ENCODE data around the gene RNF149.
"Not testable (repeated sequence)": the region's sequence is repeated elsewhere in the genome, so short reads cannot be mapped to it uniquely, and the experiment has no call there.

RNF149 gene

DNA sequence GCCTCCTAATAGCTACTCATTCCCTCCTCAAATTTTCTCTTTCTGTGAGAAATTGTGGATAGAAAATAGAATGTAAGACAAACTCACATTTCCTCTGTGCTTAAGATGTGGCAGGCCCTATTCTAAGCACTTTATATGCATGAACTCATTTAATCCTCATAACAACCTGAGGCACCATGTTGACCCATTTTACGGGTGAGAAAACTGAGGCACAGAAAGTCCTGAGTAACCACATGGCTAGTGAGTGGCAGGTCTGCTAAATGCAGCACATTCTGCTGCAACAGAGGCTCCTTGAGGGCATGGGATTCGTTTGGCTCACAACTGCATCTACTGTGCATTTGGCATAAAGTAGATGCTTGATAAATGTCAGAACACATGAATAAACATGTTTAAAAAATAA, 22.7 kb upstream of the RNF149 start:
- DNase-seq, result no peak

DNA sequence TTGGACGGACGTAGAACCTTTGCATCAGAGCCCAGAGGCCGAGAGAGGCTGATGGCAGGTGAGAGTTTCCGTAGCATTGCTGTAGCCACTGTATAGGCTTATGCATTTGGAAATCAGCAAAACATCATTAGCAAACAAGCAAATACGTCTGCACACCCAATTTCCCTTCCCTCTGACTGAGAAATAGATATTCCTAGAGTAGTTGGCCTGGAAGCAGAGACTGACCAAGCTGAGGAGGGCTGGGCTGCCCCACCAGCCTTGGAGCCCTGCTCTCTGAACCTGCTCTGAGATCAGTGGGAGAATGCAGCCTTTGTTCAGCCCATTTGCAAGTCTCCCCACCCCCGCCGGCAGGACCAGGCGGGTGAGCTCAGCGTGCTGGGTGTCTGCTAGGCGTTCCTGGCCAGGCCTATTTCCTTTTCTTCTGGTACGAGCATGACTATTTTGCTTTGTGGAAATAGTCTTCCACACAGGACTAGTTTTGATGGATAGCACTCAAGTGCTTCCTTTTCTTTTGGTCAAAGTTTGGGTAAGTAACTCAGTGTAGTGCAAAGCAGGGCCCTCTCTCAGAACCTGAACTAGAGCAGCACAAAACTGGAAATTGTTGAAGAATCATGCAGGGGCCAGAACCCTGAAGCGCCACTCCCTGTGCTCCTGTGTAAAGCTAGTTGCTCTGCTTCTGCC, 21.9 kb upstream of the RNF149 start:
- DNase-seq, result no peak

DNA sequence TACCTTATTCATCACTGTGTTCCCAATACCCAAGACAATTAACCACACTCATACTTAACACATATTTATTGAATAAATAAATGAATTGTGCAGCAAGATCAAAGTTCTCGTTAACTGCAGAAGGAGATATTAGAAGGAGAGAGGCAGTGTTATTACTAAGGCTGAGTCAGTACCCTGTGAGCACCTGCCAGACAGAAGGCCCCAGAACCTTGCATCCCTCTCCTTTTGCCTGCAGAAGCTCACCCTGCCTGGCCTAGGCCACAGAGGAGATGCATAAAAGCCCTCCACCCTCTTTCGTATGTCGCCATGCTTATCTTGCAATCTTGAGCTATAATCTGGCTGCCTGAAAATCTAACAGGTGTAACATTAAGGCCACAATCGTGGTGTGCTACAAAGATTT, 20.5 kb upstream of the RNF149 start:
- no peak for DNase-seq

DNA sequence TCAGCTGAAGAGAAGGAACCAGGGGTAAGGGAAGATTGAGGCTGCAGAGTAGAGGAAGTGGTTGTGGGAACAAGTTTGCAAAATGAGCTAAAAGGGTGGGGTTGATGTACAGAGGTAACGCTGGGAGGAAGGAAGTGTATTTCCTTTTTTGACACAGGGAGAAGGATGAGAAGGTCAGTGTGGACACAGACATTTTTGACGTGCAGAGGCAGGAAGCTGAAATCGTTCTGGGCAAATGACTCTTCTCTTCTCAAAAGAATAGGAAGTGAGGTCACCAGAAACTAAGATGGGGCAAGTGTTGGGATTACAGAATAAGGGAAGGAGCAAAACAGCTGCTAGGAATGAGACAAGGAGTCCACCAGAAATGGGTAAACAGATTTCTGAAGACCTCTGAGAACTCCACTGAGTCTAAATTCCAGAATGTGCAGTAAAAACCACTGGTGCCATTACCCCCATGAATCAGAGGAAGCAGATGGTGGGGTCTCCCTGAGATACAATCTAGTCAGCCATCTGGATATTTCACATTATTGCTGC, 20.0 kb upstream of the RNF149 start:
- DNase-seq, result no peak

DNA sequence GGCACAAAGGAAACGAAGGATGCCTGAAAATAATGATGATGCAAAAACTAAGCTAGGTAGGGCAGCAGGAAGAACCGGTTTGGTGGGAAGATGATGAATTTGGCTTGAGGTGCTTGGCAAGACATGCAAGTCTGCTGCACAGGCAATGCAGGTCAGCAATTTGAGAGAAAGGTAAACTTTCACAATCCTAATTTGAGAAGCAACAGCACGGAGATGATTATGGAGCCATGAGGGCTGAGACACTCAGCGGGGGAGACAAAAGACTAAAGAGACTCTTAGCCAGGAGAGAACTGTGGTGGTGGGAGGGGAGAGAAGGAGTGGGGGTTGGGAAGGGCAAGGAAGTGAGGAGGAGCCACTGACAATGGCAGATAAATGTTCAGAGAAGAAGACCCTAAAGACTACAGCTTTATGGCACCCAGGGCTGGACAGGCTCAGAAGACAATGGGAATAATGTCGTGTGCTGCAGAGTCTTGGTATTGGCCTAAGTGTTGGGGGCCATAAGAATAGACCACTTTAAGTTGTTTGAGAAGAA, 19.4 kb upstream of the RNF149 start:
- DNase-seq, result no peak

DNA sequence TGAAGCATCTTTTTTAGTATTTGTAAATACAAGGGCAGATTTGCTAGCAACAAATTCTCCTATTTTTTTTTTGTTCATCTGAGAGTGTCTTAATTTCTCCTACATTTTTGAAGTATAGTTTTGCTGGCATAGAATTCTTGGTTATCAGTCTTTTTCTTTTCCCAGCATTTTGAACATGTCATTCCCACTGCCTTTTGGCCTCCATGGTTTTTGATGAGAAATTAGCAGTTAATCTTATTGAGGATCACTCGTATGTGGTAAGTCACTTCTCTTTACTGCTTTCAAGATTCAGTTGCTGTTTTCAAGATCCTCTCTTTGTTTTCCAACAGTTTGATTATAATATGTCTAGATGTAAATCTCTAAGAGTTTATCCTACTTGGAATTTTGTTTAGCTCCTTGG, 16.9 kb upstream of the RNF149 start:
- no peak for DNase-seq

DNA sequence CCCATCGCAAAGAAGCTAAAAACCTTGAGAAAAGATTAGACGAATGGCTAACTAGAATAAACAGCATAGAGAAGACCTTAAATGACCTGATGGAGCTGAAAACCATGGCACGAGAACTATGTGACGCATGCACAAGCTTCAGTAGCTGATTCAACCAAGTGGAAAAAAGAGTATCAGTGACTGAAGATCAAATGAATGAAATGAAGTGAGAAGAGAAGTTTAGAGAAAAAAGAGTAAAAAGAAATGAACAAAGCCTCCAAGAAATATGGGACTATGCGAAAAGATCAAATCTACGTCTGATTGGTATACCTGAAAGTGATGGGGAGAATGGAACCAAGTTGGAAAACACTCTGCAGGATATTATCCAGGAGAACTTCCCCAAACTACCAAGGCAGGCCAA, 8.1 kb upstream of the RNF149 start:
- not testable (repeated sequence) for DNase-seq

DNA sequence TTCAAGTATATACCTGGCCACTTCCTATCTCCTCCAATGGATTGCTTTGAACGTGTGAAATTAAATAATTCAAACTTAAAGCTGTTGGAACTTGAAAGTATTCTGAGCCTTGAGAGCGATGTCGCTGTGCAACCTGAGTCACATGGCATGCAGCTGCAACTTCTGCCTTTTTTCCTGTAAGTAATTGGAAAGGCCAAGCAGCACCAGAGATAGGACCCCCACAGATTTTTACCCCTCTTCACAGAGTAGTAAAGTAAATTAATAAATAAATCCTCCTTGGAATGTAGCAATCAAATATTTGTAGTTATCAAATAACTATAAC, 3.2 kb upstream of the RNF149 start:
- DNase-seq, result no peak

DNA sequence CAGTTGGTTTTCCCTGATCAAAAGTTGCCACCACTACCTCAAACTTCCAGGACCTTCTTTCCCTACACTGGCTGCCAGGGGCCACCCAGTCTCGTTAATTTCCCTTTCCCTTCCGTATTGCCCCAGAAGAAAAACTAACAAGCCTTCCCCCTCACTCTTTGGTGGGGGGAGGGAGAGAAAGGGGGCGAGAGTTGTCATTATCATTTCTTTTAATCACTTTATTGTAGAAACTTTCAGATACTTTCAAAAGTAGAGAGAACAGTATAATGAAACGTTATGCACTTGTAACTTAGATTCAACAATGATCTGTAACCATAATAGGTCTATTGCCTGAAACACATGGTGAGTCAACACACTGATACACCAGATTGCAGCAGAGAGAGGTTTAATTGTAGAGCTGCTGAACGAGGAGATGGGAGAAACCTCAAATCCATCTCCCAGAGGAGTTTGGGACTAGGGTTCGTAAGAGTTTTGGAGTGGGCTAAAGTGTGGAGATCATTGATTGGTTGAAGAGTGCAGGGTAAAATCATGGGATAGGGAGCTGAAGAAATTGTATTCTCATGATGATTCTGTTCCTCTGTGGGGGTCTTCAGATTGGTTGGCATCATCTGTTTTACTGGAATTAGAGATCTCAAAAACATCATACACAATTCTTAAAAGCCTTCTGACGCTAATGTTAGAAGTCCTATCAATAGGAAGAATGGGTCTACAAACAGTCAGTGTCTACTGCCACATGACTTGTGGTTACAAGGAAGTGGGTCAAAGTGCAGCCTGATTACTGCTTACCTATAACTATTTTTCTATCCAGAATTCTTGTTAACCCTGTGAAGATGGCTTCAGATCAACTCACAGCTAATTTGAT, 2.6 kb upstream of the RNF149 start:
- DNase-seq, result no peak

DNA sequence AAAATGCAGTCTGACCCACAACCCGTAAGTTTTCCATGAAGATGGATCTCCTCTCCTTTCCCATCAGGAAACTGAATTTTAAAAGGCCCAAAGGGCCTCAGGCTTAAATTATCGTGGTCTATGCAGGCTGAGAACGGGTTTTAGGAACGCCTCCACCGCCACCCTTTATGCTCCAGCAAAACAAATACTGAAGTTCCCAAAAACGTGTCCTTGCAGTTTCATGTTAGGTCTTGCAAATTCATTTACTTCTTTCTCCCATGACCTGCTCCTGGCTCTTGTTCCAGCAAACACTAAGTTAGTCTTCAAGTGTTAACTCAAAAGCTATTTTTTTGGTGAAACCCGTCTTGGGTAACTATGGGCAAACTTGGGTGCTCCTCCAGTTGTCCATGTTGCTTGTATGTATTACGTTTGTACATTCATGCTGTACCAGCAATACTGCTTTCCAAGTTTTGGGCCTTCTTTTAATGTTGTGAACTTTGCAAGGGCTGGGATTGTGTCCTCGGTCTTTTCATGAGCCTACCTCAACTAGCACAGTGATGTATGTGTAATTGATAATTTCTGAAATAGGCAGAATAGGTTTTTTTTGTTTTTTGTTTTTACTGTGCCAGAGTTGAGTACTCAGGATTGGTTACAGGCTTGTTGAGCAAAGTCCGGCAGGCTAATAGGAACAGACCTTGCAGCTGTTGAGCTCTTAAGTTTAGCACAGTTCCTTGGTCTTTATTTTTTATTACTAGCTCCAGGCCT, 1.8 kb upstream of the RNF149 start:
- DNase-seq, result no peak

DNA sequence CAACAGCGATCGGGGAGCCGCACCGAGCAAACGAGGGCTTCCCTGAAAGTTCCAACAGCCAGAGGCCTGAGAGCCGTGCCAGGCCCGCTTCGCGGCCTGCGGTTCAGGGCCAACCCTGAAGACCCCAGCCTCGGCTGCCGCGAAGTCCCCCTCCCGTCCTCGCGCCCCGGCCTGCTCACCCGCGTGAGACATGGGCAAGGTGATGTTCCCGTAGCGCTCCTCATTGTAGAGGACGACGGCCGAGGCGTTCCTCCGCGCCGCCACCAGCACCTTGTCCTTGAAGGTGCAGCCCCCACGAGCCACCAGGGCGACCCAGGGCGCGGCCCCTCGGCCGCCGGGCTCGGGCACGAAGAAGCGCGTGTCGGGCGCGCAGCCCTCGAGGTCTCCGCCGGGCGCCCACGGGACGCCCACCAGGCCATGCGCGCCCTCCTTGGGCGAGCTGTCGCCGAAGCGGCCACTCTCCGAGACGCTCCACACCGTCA, 510 bp downstream of the RNF149 start:
- peak; percentile 26 for DNase-seq

DNA sequence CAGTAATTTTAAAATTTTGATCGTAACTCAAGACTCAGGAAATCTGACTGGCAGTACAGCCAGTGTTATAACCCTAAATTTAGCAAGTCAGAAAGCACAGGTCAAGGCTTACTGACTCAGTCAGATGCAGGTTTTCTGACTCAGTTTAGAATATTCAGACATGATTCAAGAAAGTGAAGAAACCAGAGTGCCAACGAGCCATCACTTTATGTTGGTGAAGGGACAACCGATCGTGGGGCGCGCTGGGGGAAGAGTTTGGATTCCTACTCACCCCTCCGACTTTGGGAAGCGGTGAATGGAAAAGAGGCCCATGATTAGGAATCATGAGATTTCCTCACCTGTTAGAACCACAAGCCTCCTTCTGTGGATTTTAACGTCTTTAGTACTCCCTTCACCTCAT, 998 bp downstream of the RNF149 start:
- no peak for DNase-seq

DNA sequence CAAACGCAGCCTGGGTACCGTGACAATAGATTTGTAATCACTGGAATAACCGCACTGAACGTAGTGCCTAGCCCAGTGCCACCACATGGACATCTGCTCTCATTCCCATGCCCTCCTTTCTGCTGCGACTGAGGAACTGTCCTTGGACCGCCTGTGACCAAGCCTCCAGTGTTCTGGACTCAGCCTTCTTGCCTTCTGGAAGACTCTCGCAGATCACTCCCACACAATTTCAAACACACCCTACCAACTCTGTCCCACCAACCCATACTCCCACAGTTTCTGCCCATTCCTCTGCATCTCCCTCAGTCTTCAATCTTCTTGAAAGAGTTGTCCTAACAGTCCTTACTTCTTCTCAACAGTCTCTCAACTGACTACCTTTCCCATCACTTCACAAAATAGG, 2.1 kb downstream of the RNF149 start:
- no peak for DNase-seq

DNA sequence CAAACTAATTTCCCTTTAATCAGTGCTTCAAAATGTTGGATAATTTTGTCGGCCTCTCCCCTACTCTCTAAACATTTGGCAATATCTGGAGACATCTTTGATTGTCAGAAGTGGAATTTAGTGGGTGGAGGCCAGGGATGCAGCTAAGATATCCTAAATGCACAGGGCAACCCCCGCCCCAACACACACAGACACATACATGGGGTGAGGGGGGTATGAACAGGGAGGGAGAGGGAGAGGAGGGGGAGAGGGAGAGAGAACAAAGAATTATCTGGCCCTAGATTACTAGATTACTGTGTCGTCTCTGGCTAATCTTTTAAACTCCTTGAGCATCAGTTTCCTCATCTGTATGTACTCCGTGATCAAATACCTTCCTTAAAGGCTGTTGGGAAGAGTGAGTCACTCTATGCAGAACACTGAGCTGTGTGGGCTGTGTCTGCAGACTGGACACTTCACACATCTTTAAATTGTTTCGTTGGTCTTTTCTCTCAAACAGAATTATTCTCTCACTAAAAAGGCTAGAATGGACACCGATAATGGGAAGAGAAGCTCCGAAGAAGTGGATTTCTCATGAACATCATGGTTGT, 2.9 kb downstream of the RNF149 start:
- no peak for DNase-seq

DNA sequence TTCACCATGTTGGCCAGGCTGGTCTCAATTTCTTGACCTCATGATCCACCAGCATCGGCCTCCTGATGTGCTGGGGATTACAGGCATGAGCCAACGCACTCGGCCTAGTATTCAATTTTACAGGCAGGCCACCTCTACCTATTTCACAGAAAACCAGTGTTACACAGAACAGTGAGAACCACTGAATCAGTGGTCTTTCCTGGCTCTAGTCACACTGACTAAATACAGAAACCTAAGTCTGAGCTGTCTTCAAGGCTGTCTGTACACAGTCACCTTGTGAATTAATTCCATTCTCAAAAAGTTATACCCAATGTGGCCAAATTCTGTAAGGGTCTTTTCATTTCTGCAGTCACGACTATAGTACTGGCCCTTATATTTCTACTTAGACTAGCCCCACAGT, 3.5 kb downstream of the RNF149 start:
- DNase-seq, result no peak

DNA sequence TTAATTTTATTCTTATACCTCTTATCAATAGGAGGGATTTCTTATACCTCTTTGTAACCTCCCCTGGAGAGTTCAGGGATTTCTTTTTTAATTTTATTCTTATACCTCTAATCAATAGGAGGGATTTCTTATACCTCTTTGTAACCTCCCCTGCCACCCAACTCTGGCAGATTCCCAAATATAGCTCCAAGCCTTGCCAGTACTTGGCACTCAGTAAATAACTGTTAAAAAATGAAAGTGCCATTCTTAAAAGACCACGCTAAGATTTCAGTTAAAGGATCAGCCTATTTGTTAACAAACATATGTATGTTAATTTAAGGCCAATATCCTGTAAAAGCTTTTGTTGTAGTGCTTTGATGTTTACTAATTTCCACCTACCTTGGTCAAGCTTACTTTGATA, 4.8 kb downstream of the RNF149 start:
- DNase-seq, result no peak

DNA sequence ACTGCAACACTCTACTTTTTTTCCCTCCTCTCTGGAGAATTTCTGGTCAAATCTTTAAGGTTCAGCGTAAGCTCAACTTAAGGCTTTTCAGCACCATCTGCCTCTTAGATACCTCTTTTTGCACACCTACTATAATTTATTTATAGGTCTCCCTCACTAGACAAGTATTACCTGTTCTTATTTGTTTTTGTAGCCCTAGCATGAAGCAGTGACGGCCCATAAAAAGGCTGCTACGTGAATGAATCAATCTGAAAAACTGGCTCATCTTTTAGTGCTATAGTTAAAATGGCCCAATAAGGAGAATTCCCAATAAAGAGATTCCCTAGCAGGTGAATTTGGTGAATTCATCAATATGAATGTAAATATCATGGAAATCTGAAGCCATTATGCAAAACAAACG, 6.5 kb downstream of the RNF149 start:
- no peak for DNase-seq

DNA sequence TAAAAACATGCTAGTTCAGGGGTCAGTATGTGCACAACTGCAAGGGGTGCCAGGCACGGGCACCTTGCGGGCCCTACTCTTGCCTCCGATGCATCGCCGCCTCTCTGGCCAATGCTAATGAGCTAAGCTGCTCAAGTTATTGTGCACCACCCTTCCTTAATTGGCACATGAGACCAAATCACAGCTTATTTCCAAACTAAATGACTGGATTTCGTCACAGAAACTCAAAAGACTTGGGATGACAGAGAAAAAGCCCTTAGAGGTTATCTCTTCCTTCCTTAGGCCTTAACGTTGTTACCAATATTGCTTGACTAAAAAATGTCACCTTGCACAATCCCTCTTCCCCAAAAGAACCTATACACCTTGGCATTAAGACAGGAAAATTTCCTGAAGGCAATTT, 7.7 kb downstream of the RNF149 start:
- no peak for DNase-seq

DNA sequence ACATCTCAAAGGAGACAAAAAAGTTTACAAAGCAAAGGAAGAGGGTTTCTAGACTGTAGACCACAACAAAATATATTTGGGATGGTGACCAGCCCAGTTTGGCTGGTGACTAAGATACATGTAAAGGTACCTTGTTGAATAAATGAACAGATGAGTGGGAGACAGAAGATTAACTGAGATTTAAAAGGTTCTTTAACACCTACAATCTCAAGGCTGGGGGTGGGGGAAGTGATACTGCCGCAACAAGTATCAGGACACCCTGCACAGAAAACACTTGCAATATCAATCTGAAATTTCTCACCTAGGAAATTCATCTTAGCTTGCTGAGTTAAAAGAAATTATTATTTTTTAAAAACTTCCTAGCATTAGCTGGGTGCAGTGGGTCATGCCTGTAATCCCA, 8.3 kb downstream of the RNF149 start:
- no peak for DNase-seq

DNA sequence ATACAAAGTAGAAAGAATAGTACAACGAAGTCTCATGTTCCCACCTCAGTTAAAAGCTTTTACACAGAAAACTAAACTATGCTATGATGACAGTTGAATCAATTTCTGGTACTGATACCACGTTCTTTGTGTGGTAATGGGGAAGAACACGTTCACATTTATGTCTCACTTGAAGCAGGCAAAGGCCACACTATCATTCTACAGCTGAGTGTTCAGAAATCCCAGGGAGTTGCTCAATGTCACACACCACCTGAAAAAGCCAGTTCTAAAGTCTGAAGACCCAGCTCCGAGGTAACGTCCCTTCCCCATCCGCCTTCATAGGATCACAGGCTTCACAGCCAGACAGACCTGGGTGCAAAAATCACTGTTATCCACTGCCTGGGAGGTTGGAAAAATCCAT, 8.9 kb downstream of the RNF149 start:
- DNase-seq, result no peak

DNA sequence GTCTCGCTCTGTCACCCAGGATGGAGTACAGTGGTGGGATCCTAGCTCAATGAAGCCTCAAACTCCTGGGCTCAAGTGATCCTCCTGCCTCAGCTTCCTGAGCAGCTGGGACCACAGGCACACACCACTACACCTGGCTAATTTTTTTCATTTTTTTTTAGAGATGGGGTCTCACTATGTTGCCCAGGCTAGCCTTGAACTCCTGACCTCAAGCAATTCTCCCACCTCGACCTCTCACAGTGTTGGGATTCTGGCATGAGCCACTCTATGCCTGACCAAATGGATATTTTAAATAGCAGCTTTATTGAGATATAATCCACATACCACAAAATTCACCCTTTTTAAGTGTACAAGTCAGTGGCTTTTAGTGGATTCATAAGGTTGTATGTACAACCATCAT, 11.1 kb downstream of the RNF149 start:
- no peak for DNase-seq

DNA sequence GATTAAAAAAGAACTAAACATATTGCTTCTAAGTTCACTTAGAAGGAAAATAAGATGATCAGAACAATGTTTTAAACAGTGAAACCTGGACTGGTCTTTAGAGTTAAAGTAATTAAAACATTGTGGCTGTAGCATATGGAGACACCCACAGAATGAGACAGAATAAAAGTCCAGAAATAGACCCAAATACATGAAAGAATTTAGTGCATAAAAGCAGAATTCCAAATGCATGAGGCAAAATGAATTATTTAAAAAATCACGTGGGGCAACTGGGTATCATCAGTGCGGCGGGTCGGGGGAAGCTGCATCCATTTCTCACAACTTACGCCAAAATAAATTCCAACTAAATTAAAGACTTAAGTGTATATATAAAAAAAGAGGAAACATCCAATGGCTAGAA, 12.1 kb downstream of the RNF149 start:
- no peak for DNase-seq

DNA sequence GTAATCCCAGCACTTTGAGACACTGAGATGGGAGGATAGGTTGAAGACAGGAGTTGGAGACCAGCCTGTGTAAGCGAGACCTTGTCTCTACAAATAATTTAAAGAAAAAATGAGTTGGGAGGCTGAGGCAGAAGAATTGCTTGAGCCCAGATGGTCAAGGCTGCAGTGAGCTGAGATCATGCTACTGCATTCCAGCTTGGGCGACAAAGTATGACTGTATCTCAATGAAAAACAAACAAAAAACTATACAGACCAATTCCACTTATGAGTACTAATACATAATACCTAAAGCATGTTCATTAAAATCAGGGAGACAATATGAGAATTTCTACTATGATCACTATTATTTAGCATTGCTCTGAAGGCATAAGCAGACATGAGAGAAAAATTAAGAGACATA, 12.6 kb downstream of the RNF149 start:
- DNase-seq, result no peak
